Measurements from ENCODE around the gene CHST9. TPM values are rescaled to one million over a fixed set of nuclear protein-coding genes. Genes with fewer than 3 reads are reported as not detected.

The CHST9 gene
- total and polyA plus RNA-seq, 2 of the 4 experiments (the other 2 are of a cell fraction): not detected

GRCh38 chr18:27211569-27211968 lies 26.5 kb upstream of the CHST9 start:
- TF ChIP-seq RAD21 (IDR thresholded peaks at IDR 0.05; ENCODE audit: low read length): no peak
- no peak for TF ChIP-seq POLR2A (IDR thresholded peaks at IDR 0.05; ENCODE audit: low read depth, low read length)
- TF ChIP-seq, protein P1, sequence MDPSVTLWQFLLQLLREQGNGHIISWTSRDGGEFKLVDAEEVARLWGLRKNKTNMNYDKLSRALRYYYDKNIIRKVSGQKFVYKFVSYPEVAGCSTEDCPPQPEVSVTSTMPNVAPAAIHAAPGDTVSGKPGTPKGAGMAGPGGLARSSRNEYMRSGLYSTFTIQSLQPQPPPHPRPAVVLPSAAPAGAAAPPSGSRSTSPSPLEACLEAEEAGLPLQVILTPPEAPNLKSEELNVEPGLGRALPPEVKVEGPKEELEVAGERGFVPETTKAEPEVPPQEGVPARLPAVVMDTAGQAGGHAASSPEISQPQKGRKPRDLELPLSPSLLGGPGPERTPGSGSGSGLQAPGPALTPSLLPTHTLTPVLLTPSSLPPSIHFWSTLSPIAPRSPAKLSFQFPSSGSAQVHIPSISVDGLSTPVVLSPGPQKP (IDR thresholded peaks at IDR 0.05; ENCODE audit: borderline replicate concordance, low read depth, low read length): no peak
- TF ChIP-seq MAZ (IDR thresholded peaks at IDR 0.05; ENCODE audit: borderline replicate concordance, low read depth, low read length): no peak
- no peak for TF ChIP-seq MAFK (IDR thresholded peaks at IDR 0.05; ENCODE audit: low read depth, low read length)
- TF ChIP-seq RCOR1 (IDR thresholded peaks at IDR 0.05; ENCODE audit: insufficient replicate concordance, low read length): no peak
- no peak for TF ChIP-seq CEBPB (IDR thresholded peaks at IDR 0.05; ENCODE audit: low read depth, low read length)
- TF ChIP-seq RFX5 (IDR thresholded peaks at IDR 0.05; ENCODE audit: low read depth, low read length): no peak
- TF ChIP-seq USF2 (IDR thresholded peaks at IDR 0.05; ENCODE audit: low read depth, low read length): no peak
- peaks cover 6% of the 10 kb centered on the region for H3K9me3 ChIP-seq (ENCODE audit: control insufficient read depth, insufficient read depth, low read length)
- BruUV-seq (replicated peaks): no TSS peak
- no peak overlapping the region for H2BK20ac ChIP-seq (ENCODE audit: low read depth, low read length)
- no peaks in the 10 kb centered on the region for H3K79me1 ChIP-seq (ENCODE audit: low read depth in 1 of 2, low read length in 2 of 2)
- H2AFZ ChIP-seq (replicated peaks; ENCODE audit: low read length, poor library complexity): no peak overlapping the region
- H3K4me1 ChIP-seq (ENCODE audit: control insufficient read depth, insufficient read depth, low read length): no peaks in the 10 kb centered on the region
- no peaks in the 10 kb centered on the region for H4K20me1 ChIP-seq (ENCODE audit: insufficient read depth, low read length)
- dilution Hi-C loops (cut with HindIII; ENCODE audit: low sequenced_read_pairs, unreplicated experiment) (no loop called here), in situ Hi-C loops (cut with MboI; ENCODE audit: low sequenced_read_pairs) (no loop called here), intact Hi-C loops (cut with micrococcal nuclease) (no loop called here)
- H3K56ac ChIP-seq (ENCODE audit: extremely low read depth, insufficient read depth, low read length): no peak overlapping the region
- CTCF ChIA-PET: no interaction called here
- no peaks in the 10 kb centered on the region for H3K36me3 ChIP-seq (ENCODE audit: control insufficient read depth, insufficient read depth, low read length)
- H3K9ac ChIP-seq (ENCODE audit: low read depth, low read length): no peak overlapping the region
- H4K8ac ChIP-seq (ENCODE audit: low read depth in 2 of 2, low read length in 2 of 2): no peak overlapping the region
- H3K4me3 ChIP-seq (ENCODE audit: insufficient read depth, low read depth, low read length): no peak overlapping the region
- WGBS, 2 experiments (ENCODE audit: extremely low coverage in 2 of 2, insufficient read length in 1 of 2): no CpG with 5 or more reads among the region's 1 CpG
- H3K23ac ChIP-seq (ENCODE audit: low read depth, low read length): no peak overlapping the region
- no peak overlapping the region for H3K18ac ChIP-seq (ENCODE audit: low read depth, low read length)
- H2BK120ac ChIP-seq (ENCODE audit: low read depth, low read length): no peak overlapping the region
- DNase-seq: no peak
- H3K4ac ChIP-seq (ENCODE audit: low read depth, low read length): no peak overlapping the region
- H2AK9ac ChIP-seq (replicated peaks; ENCODE audit: low read depth, low read length, poor library complexity): no peak overlapping the region
- H2BK15ac ChIP-seq (ENCODE audit: low read depth, low read length): no peak overlapping the region
- no peaks in the 10 kb centered on the region for H3K9me1 ChIP-seq (ENCODE audit: insufficient read depth, low read length)
- H4K91ac ChIP-seq (ENCODE audit: insufficient read depth, low read depth, low read length): no peak overlapping the region
- no peak overlapping the region for H3K27ac ChIP-seq (ENCODE audit: insufficient read depth, low read length)
- H3K4me2 ChIP-seq (ENCODE audit: low read depth, low read length): no peak overlapping the region
- H3K14ac ChIP-seq (replicated peaks; ENCODE audit: low read depth, low read length): no peak overlapping the region
- no peak overlapping the region for H4K5ac ChIP-seq (ENCODE audit: low read depth, low read length)
- no peak overlapping the region for H2BK5ac ChIP-seq (ENCODE audit: low read depth, low read length, poor library complexity, severe bottlenecking)
- H3K27me3 ChIP-seq (ENCODE audit: control insufficient read depth, insufficient read depth, low read length): no peaks in the 10 kb centered on the region
- no peak for ATAC-seq (ENCODE audit: low read depth)
- H2AK5ac ChIP-seq (ENCODE audit: low read depth, low read length): no peak overlapping the region
- POLR2A ChIA-PET (ENCODE audit: unreplicated experiment): no interaction called here

Measured in IMR-90 (cell line).